ENCODE results near the gene ZBTB2.

GRCh38 chr6:151392427-151392826, 1.1 kb upstream of the ZBTB2 start:
- TF ChIP-seq CTCF (IDR thresholded peaks at IDR 0.05) (no peak), CHD2 (IDR thresholded peaks at IDR 0.05; ENCODE audit: low read length, partially characterized antibody) (no peak), PBX3 (IDR thresholded peaks at IDR 0.05) (no peak), YY1 (IDR thresholded peaks at IDR 0.05; ENCODE audit: low read depth) (no peak), RCOR1 (IDR thresholded peaks at IDR 0.05; ENCODE audit: low read length) (no peak), MAX (IDR thresholded peaks at IDR 0.05; ENCODE audit: low read depth) (no peak), EP300 (IDR thresholded peaks at IDR 0.05; ENCODE audit: borderline replicate concordance in 1 of 2, low read depth in 1 of 2, low read length in 1 of 2) (no peak), POLR2AphosphoS5 (IDR thresholded peaks at IDR 0.05; ENCODE audit: low read depth, low read length) (no peak), GATA2 (CRISPR knock-in tag; IDR thresholded peaks at IDR 0.05) (no peak), EZH2phosphoT487 (IDR thresholded peaks at IDR 0.05; ENCODE audit: borderline replicate concordance, low read depth) (no peak), ZBTB33 (IDR thresholded peaks at IDR 0.05; ENCODE audit: borderline replicate concordance, low read depth) (no peak), GABPA (IDR thresholded peaks at IDR 0.05; ENCODE audit: low read depth) (no peak)
- TF ChIP-seq, protein P1, sequence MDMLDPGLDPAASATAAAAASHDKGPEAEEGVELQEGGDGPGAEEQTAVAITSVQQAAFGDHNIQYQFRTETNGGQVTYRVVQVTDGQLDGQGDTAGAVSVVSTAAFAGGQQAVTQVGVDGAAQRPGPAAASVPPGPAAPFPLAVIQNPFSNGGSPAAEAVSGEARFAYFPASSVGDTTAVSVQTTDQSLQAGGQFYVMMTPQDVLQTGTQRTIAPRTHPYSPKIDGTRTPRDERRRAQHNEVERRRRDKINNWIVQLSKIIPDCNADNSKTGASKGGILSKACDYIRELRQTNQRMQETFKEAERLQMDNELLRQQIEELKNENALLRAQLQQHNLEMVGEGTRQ (IDR thresholded peaks at IDR 0.05; ENCODE audit: borderline replicate concordance, low read depth, low read length) = no peak

All from SK-N-SH (cell line).